ENCODE results near the gene CACNA1C.

- TF ChIP-seq CTCF (conservative IDR thresholded peaks at IDR 0.05 in 1 of 2, IDR thresholded peaks at IDR 0.05 in 1 of 2; ENCODE audit: low read depth in 1 of 2, low read length in 2 of 2) (no peak), EZH2 (IDR thresholded peaks at IDR 0.05; ENCODE audit: low read length, missing control alignments) (no peak)
These were observed 628.8 kb downstream of the CACNA1C start for GRCh38 chr12:2681450-2682205.
